ENCODE measurements around the gene ADAM29. TPM values are rescaled to one million over a fixed set of nuclear protein-coding genes. Genes with fewer than 3 reads are reported as not detected.

Gene ADAM29
- total and polyA plus RNA-seq, 2 of the 4 experiments (the other 2 are of a cell fraction): not detected

- ATAC-seq (ENCODE audit: low read depth): no peak
- DNase-seq: no peak
- no CpG with 5 or more reads among the region's 4 CpGs for WGBS, 2 experiments (ENCODE audit: extremely low coverage in 2 of 2, insufficient read length in 1 of 2)
- H2AK5ac ChIP-seq (ENCODE audit: low read depth, low read length): no peak overlapping the region
- H2BK5ac ChIP-seq (ENCODE audit: low read depth, low read length, poor library complexity, severe bottlenecking): no peak overlapping the region
- no peak overlapping the region for H4K91ac ChIP-seq (ENCODE audit: insufficient read depth, low read depth, low read length)
- no peak overlapping the region for H3K4ac ChIP-seq (ENCODE audit: low read depth, low read length)
- H3K56ac ChIP-seq (ENCODE audit: extremely low read depth, insufficient read depth, low read length): no peak overlapping the region
- no peaks in the 10 kb centered on the region for H3K27me3 ChIP-seq (ENCODE audit: control insufficient read depth, insufficient read depth, low read length)
- dilution Hi-C loops (cut with HindIII; ENCODE audit: low sequenced_read_pairs, unreplicated experiment) (no loop called here), in situ Hi-C loops (cut with MboI; ENCODE audit: low sequenced_read_pairs) (no loop called here), intact Hi-C loops (cut with micrococcal nuclease) (no loop called here)
- H4K20me1 ChIP-seq (ENCODE audit: insufficient read depth, low read length): no peaks in the 10 kb centered on the region
- H2BK15ac ChIP-seq (ENCODE audit: low read depth, low read length): no peak overlapping the region
- BruUV-seq (replicated peaks): no TSS peak
- H2AFZ ChIP-seq (replicated peaks; ENCODE audit: low read length, poor library complexity): no peak overlapping the region
- H2BK120ac ChIP-seq (ENCODE audit: low read depth, low read length): no peak overlapping the region
- ChIA-PET POLR2A (ENCODE audit: unreplicated experiment) (no interaction called here), CTCF (no interaction called here)
- no peak overlapping the region for H3K23ac ChIP-seq (ENCODE audit: low read depth, low read length)
- H4K5ac ChIP-seq (ENCODE audit: low read depth, low read length): no peak overlapping the region
- no peaks in the 10 kb centered on the region for H3K79me1 ChIP-seq (ENCODE audit: low read depth in 1 of 2, low read length in 2 of 2)
- no peaks in the 10 kb centered on the region for H3K4me1 ChIP-seq (ENCODE audit: control insufficient read depth, insufficient read depth, low read length)
- H3K9me1 ChIP-seq (ENCODE audit: insufficient read depth, low read length): no peaks in the 10 kb centered on the region
- no peak overlapping the region for H3K4me3 ChIP-seq (ENCODE audit: insufficient read depth, low read depth, low read length)
- no peak overlapping the region for H3K4me2 ChIP-seq (ENCODE audit: low read depth, low read length)
- no peak overlapping the region for H3K14ac ChIP-seq (replicated peaks; ENCODE audit: low read depth, low read length)
- H3K36me3 ChIP-seq (ENCODE audit: control insufficient read depth, insufficient read depth, low read length): no peaks in the 10 kb centered on the region
- H2BK20ac ChIP-seq (ENCODE audit: low read depth, low read length): no peak overlapping the region
- no peak for TF ChIP-seq SMC3 (IDR thresholded peaks at IDR 0.05; ENCODE audit: low read depth, low read length)
- TF ChIP-seq RCOR1 (IDR thresholded peaks at IDR 0.05; ENCODE audit: insufficient replicate concordance, low read length): no peak
- TF ChIP-seq ELK1 (IDR thresholded peaks at IDR 0.05; ENCODE audit: borderline replicate concordance, low read depth, low read length): no peak
- no peak for TF ChIP-seq RAD21 (IDR thresholded peaks at IDR 0.05; ENCODE audit: low read length)
- no peak for TF ChIP-seq CHD1 (IDR thresholded peaks at IDR 0.05; ENCODE audit: low read depth, low read length)
- TF ChIP-seq BHLHE40 (IDR thresholded peaks at IDR 0.05; ENCODE audit: low read depth, low read length): no peak
- no peak for TF ChIP-seq USF2 (IDR thresholded peaks at IDR 0.05; ENCODE audit: low read depth, low read length)
- TF ChIP-seq MAFK (IDR thresholded peaks at IDR 0.05; ENCODE audit: low read depth, low read length): no peak
- no peak for TF ChIP-seq FOS (IDR thresholded peaks at IDR 0.05; ENCODE audit: low read depth, low read length)
- no peak for TF ChIP-seq CEBPB (IDR thresholded peaks at IDR 0.05; ENCODE audit: low read depth, low read length)
- TF ChIP-seq MXI1 (IDR thresholded peaks at IDR 0.05; ENCODE audit: borderline replicate concordance, low read depth, low read length): no peak
- no peak for TF ChIP-seq NFE2L2 (IDR thresholded peaks at IDR 0.05; ENCODE audit: low read depth, low read length)
- TF ChIP-seq RFX5 (IDR thresholded peaks at IDR 0.05; ENCODE audit: low read depth, low read length): no peak
- TF ChIP-seq CTCF (conservative IDR thresholded peaks at IDR 0.05; ENCODE audit: low read depth, low read length): no peak
- no peak for TF ChIP-seq MAZ (IDR thresholded peaks at IDR 0.05; ENCODE audit: borderline replicate concordance, low read depth, low read length)
- no peak for TF ChIP-seq POLR2A (IDR thresholded peaks at IDR 0.05; ENCODE audit: low read depth, low read length)
- no peak overlapping the region for H3K18ac ChIP-seq (ENCODE audit: low read depth, low read length)
- H3K9me3 ChIP-seq (ENCODE audit: control insufficient read depth, insufficient read depth, low read length): peaks cover 2% of the 10 kb centered on the region; the same call in 1 of the 2 replicates
- H4K8ac ChIP-seq (ENCODE audit: low read depth in 2 of 2, low read length in 2 of 2): no peak overlapping the region
- H3K9ac ChIP-seq (ENCODE audit: low read depth, low read length): no peak overlapping the region
- H3K27ac ChIP-seq (ENCODE audit: insufficient read depth, low read length): no peak overlapping the region
- no peak overlapping the region for H2AK9ac ChIP-seq (replicated peaks; ENCODE audit: low read depth, low read length, poor library complexity)
These were observed 81.2 kb downstream of the ADAM29 start for GRCh38 chr4:174999407-174999806.
